IMR-90 (cell line): ENCODE results near the gene DIAPH2.

ENCODE experiments used
- BHLHE40 ChIP-seq: fragments of 150-350 bp; IDR thresholded peaks from 2 replicates; pipeline ENCODE4 v1.6.1; 2016; ENCODE audit warnings: mild to moderate bottlenecking, low read depth, low read length
- CEBPB ChIP-seq: IDR thresholded peaks from 2 replicates; pipeline ENCODE4 v1.6.1; 2012; ENCODE audit warnings: low read depth, low read length, improper control_type of control experiment
- CTCF ChIP-seq: conservative IDR thresholded peaks from 2 replicates; pipeline ENCODE4 v1.5.1; 2012; ENCODE audit warnings: mild to moderate bottlenecking, low read depth, low read length, improper control_type of control experiment
- FOS ChIP-seq: fragments of 150-350 bp; IDR thresholded peaks from 2 replicates; pipeline ENCODE4 v1.6.1; 2016; ENCODE audit warnings: low read depth, low read length
- MAFK ChIP-seq: IDR thresholded peaks from 2 replicates; pipeline ENCODE4 v1.6.1; 2012; ENCODE audit warnings: low read depth, low read length, improper control_type of control experiment
- MAZ ChIP-seq: IDR thresholded peaks from 2 replicates; pipeline ENCODE4 v1.6.1; 2012; ENCODE audit warnings: low read depth, mild to moderate bottlenecking, low read length, improper control_type of control experiment, moderate library complexity, borderline replicate concordance
- MXI1 ChIP-seq: IDR thresholded peaks from 2 replicates; pipeline ENCODE4 v1.6.1; 2012; ENCODE audit warnings: low read depth, mild to moderate bottlenecking, low read length, moderate library complexity, borderline replicate concordance
- POLR2A ChIP-seq: IDR thresholded peaks from 2 replicates; pipeline ENCODE4 v1.6.1; 2012; ENCODE audit warnings: mild to moderate bottlenecking, low read depth, low read length
- RAD21 ChIP-seq: IDR thresholded peaks from 2 replicates; pipeline ENCODE4 v1.6.1; 2012; ENCODE audit warnings: low read length, improper control_type of control experiment
- RCOR1 ChIP-seq: IDR thresholded peaks from 2 replicates; pipeline ENCODE4 v1.6.1; 2012; ENCODE audit warnings: mild to moderate bottlenecking, low read length, improper control_type of control experiment; ENCODE audit not compliant: insufficient replicate concordance
- RFX5 ChIP-seq: IDR thresholded peaks from 2 replicates; pipeline ENCODE4 v1.8.0; 2012; ENCODE audit warnings: low read depth, mild to moderate bottlenecking, low read length, moderate library complexity
- SMC3 ChIP-seq: fragments of 150-350 bp; IDR thresholded peaks from 2 replicates; pipeline ENCODE4 v1.6.1; 2016; ENCODE audit warnings: low read depth, mild to moderate bottlenecking, antibody characterized with exemption, low read length, moderate library complexity
- TF ChIP-seq, protein P1 (sequence below): fragments of 150-350 bp; IDR thresholded peaks from 2 replicates; pipeline ENCODE4 v1.6.1; 2016; ENCODE audit warnings: low read depth, mild to moderate bottlenecking, low read length, moderate library complexity, borderline replicate concordance
- TF ChIP-seq, protein P2 (sequence below): fragments of 150-350 bp; IDR thresholded peaks from 2 replicates; pipeline ENCODE4 v1.6.1; 2017; ENCODE audit warnings: mild to moderate bottlenecking, antibody characterized with exemption, low read length, low read depth

DNA sequence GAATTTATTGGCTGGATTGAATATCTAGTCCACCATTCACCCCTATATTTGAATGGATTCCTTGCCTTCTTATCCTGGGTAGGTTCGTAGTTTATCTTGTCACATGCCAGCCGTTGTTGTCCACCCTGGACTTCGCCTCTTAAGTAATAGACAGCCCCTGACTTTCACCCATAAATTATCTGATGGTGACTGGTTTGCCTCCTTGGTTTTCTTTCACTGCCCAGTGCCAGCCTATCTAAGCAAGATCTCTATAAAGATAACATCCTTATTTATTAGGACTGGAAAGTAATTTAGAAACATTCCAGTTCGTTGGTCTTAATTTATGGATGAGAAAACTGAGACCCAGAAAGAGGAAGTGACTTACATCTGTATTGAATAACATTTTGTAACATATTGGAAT is 609.4 kb downstream of the DIAPH2 start:
- no peak for TF ChIP-seq CTCF
- TF ChIP-seq CEBPB = no peak
- TF ChIP-seq RCOR1 = no peak
- no peak for TF ChIP-seq RAD21
- TF ChIP-seq, protein P1, sequence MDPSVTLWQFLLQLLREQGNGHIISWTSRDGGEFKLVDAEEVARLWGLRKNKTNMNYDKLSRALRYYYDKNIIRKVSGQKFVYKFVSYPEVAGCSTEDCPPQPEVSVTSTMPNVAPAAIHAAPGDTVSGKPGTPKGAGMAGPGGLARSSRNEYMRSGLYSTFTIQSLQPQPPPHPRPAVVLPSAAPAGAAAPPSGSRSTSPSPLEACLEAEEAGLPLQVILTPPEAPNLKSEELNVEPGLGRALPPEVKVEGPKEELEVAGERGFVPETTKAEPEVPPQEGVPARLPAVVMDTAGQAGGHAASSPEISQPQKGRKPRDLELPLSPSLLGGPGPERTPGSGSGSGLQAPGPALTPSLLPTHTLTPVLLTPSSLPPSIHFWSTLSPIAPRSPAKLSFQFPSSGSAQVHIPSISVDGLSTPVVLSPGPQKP = no peak
- TF ChIP-seq RFX5 = no peak
- TF ChIP-seq MAZ = no peak
- no peak for TF ChIP-seq POLR2A
- TF ChIP-seq MAFK = no peak
- TF ChIP-seq, protein P2, sequence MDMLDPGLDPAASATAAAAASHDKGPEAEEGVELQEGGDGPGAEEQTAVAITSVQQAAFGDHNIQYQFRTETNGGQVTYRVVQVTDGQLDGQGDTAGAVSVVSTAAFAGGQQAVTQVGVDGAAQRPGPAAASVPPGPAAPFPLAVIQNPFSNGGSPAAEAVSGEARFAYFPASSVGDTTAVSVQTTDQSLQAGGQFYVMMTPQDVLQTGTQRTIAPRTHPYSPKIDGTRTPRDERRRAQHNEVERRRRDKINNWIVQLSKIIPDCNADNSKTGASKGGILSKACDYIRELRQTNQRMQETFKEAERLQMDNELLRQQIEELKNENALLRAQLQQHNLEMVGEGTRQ = no peak
- TF ChIP-seq BHLHE40 = no peak
- no peak for TF ChIP-seq FOS
- no peak for TF ChIP-seq MXI1
- no peak for TF ChIP-seq SMC3
